Fibroblast of mammary gland (primary cell): Measurements from ENCODE around the gene GRIK4.

ENCODE experiments used
- DNase-seq: peaks from one replicate; pipeline ENCODE4 v3.0.0-alpha.2; 2010; ENCODE audit warnings: low read depth
- H3K4me3 ChIP-seq: 2 replicates; pipeline ENCODE4 v1.5.1; 2011; ENCODE audit warnings: low read depth, mild to moderate bottlenecking, low read length, moderate library complexity; ENCODE audit not compliant: control insufficient read depth
- CTCF ChIP-seq: conservative IDR thresholded peaks from 2 replicates; pipeline ENCODE4 v1.5.1; 2011; ENCODE audit warnings: low read depth, low read length, inconsistent platforms; ENCODE audit not compliant: control insufficient read depth, insufficient read depth

GRIK4 gene

GRCh38 chr11:120524536-120525085 lies 13.1 kb downstream of the GRIK4 start:
- TF ChIP-seq CTCF, result no peak
- no peak overlapping the region for H3K4me3 ChIP-seq
- no peak for DNase-seq

GRCh38 chr11:120525261-120526171 lies 14.0 kb downstream of the GRIK4 start:
- TF ChIP-seq CTCF, result no peak
- no peak for DNase-seq
- no peak overlapping the region for H3K4me3 ChIP-seq

GRCh38 chr11:120526241-120526640 lies 14.7 kb downstream of the GRIK4 start:
- DNase-seq, result no peak
- no peak for TF ChIP-seq CTCF
- H3K4me3 ChIP-seq, result no peak overlapping the region

- no peak for TF ChIP-seq CTCF
- H3K4me3 ChIP-seq, result no peak overlapping the region
- peak; percentile 19 for DNase-seq
These were observed 15.7 kb downstream of the GRIK4 start for GRCh38 chr11:120527111-120527761.

GRCh38 chr11:120528749-120529148 lies 17.2 kb downstream of the GRIK4 start:
- no peak for TF ChIP-seq CTCF
- H3K4me3 ChIP-seq, result no peak overlapping the region
- no peak for DNase-seq

- no peak for TF ChIP-seq CTCF
- H3K4me3 ChIP-seq, result no peak overlapping the region
- DNase-seq, result no peak
These were observed 17.7 kb downstream of the GRIK4 start for GRCh38 chr11:120529214-120529613.
